Adrenal gland (tissue), 12 donors: Measurements from ENCODE around the gene HVCN1. TPM values are rescaled to one million over a fixed set of nuclear protein-coding genes. Genes with fewer than 3 reads are reported as not detected.

Experiments used
- DNase-seq, 7 donors: peaks; one replicate each; pipeline ENCODE4 v3.0.0-alpha.2; 2019 to 2020
- H3K27ac ChIP-seq, 5 donors: fragments of 200-600 bp; sonication (generic) in 4 of 5; 1 replicate in 3 of 5; 2 replicates in 2 of 5; pipeline versions ENCODE4 v1.5.1 to v1.8.0; 2016 to 2020; ENCODE audit warnings: mild to moderate bottlenecking in 1 of 5
- H3K27me3 ChIP-seq: fragments of 200-600 bp; 2 replicates; pipeline ENCODE4 v1.8.0; 2021
- H3K36me3 ChIP-seq, 2 donors: fragments of 200-600 bp; replicated peaks in 1 of 2; 1 replicate in 1 of 2; 2 replicates in 1 of 2; pipeline versions ENCODE4 v1.5.1 to v1.8.0; 2018 to 2022
- H3K4me1 ChIP-seq, 2 donors: fragments of 200-600 bp; replicated peaks in 1 of 2; 1 replicate in 1 of 2; 2 replicates in 1 of 2; pipeline versions ENCODE4 v1.5.1 to v1.8.0; 2018 to 2021
- H3K4me3 ChIP-seq, 4 donors: fragments of 200-600 bp; sonication (generic) in 3 of 4; one replicate each; pipeline ENCODE4 v1.5.1; 2016 to 2018
- H3K9me3 ChIP-seq, 3 donors: fragments of 200-600 bp; sonication (generic) in 1 of 3; replicated peaks in 1 of 3; 1 replicate in 2 of 3; 2 replicates in 1 of 3; pipeline versions ENCODE4 v1.5.1 to v1.8.0; 2016 to 2021
- CTCF ChIP-seq, 6 experiments: fragments of 450-650 bp in 4 of 6; fragments of 200-600 bp in 2 of 6; sonication (generic) in 1 of 6; IDR thresholded peaks; 1 replicate in 5 of 6; 2 replicates in 1 of 6; pipeline versions ENCODE4 v1.5.1 to v1.8.0; 2016 to 2021; ENCODE audit warnings: antibody characterized with exemption in 6 of 6, mild to moderate bottlenecking in 2 of 6, moderate library complexity in 1 of 6
- POLR2A ChIP-seq, 2 donors: fragments of 450-650 bp; IDR thresholded peaks; one replicate each; pipeline ENCODE4 v1.6.1; 2017; ENCODE audit warnings: antibody characterized with exemption in 2 of 2, mild to moderate bottlenecking in 2 of 2, moderate library complexity in 1 of 2
- WGBS, 4 donors: extraction: QIAGEN DNeasy Blood & Tissue Kit in 2 of 4; methylation state at CpG; one replicate each; pipeline versions ENCODE4 v1.1.5 to v1.1.7; 2013 to 2017; 5-methylcytosine and 5-hydroxymethylcytosine counted together
- intact Hi-C, 2 donors: fragments of 100-400 bp; cut with DNase I; formaldehyde crosslinking; loops; one replicate each; pipeline versions ENCODE4 v1.14.1 to v1.15.0; 2022 to 2023
- polyA plus RNA-seq, 3 donors: library from polyadenylated mRNA; stranded (reverse); fragments of 200-250 nt in 2 of 3; fragments of 350-450 nt in 1 of 3; fragmentation: Illumina TruSeq in 1 of 3; extraction: RNeasy Lipid Tissue Mini Kit (QIAGEN cat#74804) in 1 of 3; gene quantifications; one replicate each; pipeline ENCODE4 v1.2.3, GENCODE V29; 2013 to 2014
- total RNA-seq, 9 donors: library from RNA; depleted of rRNA in 4 of 9; stranded (reverse); fragments of >200 nt in 4 of 9; fragments of 120-200 nt in 1 of 9; fragmentation: NEBNext Ultra II Directional in 1 of 9; extraction: Animal tissue kit (Norgen Biotek cat#: 25700) in 1 of 9; gene quantifications; one replicate each; pipeline versions ENCODE4 v1.1.0 to v1.2.4, GENCODE V29; 2013 to 2023
- donor health status: healthy with polysubstance abuse.
- donor health status: Bipolar disorder and iron deficiency.
- donor health status: DM: yes; HTN: yes; CAD: no.
- donor health status: DM: no; HTN: no; CAD: no.
- donor health status: DM: no; HTN: no; CAD: no.
- donor health status: DM: yes; HTN: yes; CAD: no.

HVCN1 gene
- total and polyA plus RNA-seq, 12 donors: 5.7 to 71.0 (median 12.7) TPM

GRCh38 chr12:110687396-110688169 is 1.3 kb downstream of the HVCN1 start:
- Histone ChIP-seq H3K36me3 (no peaks in the 10 kb centered on the region), H3K4me3 (peak overlapping the region in 1 of 4 donors; percentile 48), H3K9me3 (no peaks in the 10 kb centered on the region), H3K27ac (no peak overlapping the region), H3K4me1 (peaks cover 6 to 10% of the 10 kb centered on the region in 2 donors), H3K27me3 (no peaks in the 10 kb centered on the region)
- intact Hi-C loops: no loop called here
- DNase-seq: peak in 1 of 7 donors; percentile 19
- 85 to 93% (median 86%) methylated on average over 14 to 15 of the region's 15 CpGs for WGBS, 4 donors
- TF ChIP-seq CTCF (IDR thresholded peaks at IDR 0.05): no peak
- no peak for TF ChIP-seq POLR2A (IDR thresholded peaks at IDR 0.05)

GRCh38 chr12:110686294-110686903 is 2.5 kb downstream of the HVCN1 start:
- Histone ChIP-seq H3K4me1 (peaks cover 6 to 10% of the 10 kb centered on the region in 2 donors), H3K27ac (no peak overlapping the region), H3K4me3 (no peak overlapping the region), H3K27me3 (no peaks in the 10 kb centered on the region), H3K36me3 (no peaks in the 10 kb centered on the region), H3K9me3 (no peaks in the 10 kb centered on the region)
- intact Hi-C loops: no loop called here
- WGBS, 4 donors: 83 to 94% (median 89%) methylated on average over 3 of the region's 3 CpGs
- no peak for DNase-seq
- TF ChIP-seq POLR2A (IDR thresholded peaks at IDR 0.05): no peak
- TF ChIP-seq CTCF (IDR thresholded peaks at IDR 0.05): no peak

- Histone ChIP-seq H3K4me1 (peaks cover 6 to 10% of the 10 kb centered on the region in 2 donors), H3K27me3 (no peaks in the 10 kb centered on the region), H3K36me3 (no peaks in the 10 kb centered on the region), H3K4me3 (no peak overlapping the region), H3K27ac (no peak overlapping the region), H3K9me3 (no peaks in the 10 kb centered on the region)
- DNase-seq: no peak
- intact Hi-C loops: no loop called here
- no peak for TF ChIP-seq CTCF (IDR thresholded peaks at IDR 0.05)
- no peak for TF ChIP-seq POLR2A (IDR thresholded peaks at IDR 0.05)
- 70 to 83% (median 72%) methylated on average over 7 of the region's 7 CpGs for WGBS, 4 donors
Observed at GRCh38 chr12:110684312-110684836, 4.5 kb downstream of the HVCN1 start.

GRCh38 chr12:110683888-110684287 is 5.0 kb downstream of the HVCN1 start:
- intact Hi-C loops: no loop called here
- Histone ChIP-seq H3K27ac (no peak overlapping the region), H3K9me3 (no peaks in the 10 kb centered on the region), H3K36me3 (no peaks in the 10 kb centered on the region), H3K4me1 (peaks cover 6 to 10% of the 10 kb centered on the region in 2 donors), H3K27me3 (no peaks in the 10 kb centered on the region), H3K4me3 (no peak overlapping the region)
- WGBS, 4 donors: 90 to 98% (median 95%) methylated on average over 2 of the region's 2 CpGs
- TF ChIP-seq POLR2A (IDR thresholded peaks at IDR 0.05) (no peak), CTCF (IDR thresholded peaks at IDR 0.05) (no peak)
- no peak for DNase-seq
